Mesodermal cell (in vitro differentiated cells): ENCODE results near the gene LIG3.
"Not testable (repeated sequence)": the region's sequence is repeated elsewhere in the genome, so short reads cannot be mapped to it uniquely, and the experiment has no call there.

ENCODE experiments used
- H3K27ac ChIP-seq: 2 replicates; pipeline ENCODE4 v1.7.0; 2013; ENCODE audit warnings: mild to moderate bottlenecking, low read depth, low read length, moderate library complexity; ENCODE audit not compliant: severe bottlenecking
- H3K36me3 ChIP-seq: 2 replicates; pipeline ENCODE4 v1.7.1; 2013; ENCODE audit warnings: mild to moderate bottlenecking, low read length, moderate library complexity; ENCODE audit not compliant: control insufficient read depth, insufficient read depth
- H3K4me1 ChIP-seq: one replicate; pipeline ENCODE4 v1.7.1; 2013; ENCODE audit warnings: mild to moderate bottlenecking, low read length; ENCODE audit not compliant: insufficient read depth, control insufficient read depth, poor library complexity, severe bottlenecking
- H3K4me3 ChIP-seq: 2 replicates; pipeline ENCODE4 v1.7.0; 2013; ENCODE audit warnings: low read length, control low read depth, mild to moderate bottlenecking; ENCODE audit not compliant: insufficient read depth, poor library complexity, severe bottlenecking; ENCODE audit errors: extremely low read depth
- H3K9me3 ChIP-seq: 2 replicates; pipeline ENCODE4 v1.7.1; 2013; ENCODE audit warnings: mild to moderate bottlenecking, low read length, moderate library complexity; ENCODE audit not compliant: control insufficient read depth
- WGBS, 2 experiments: methylation state at CpG; one replicate each; pipeline ENCODE4 v1.1.5; 2013; ENCODE audit warnings: missing lambda C conversion rate in 2 of 2; ENCODE audit not compliant: insufficient coverage in 2 of 2; 5-methylcytosine and 5-hydroxymethylcytosine counted together

Gene LIG3

DNA sequence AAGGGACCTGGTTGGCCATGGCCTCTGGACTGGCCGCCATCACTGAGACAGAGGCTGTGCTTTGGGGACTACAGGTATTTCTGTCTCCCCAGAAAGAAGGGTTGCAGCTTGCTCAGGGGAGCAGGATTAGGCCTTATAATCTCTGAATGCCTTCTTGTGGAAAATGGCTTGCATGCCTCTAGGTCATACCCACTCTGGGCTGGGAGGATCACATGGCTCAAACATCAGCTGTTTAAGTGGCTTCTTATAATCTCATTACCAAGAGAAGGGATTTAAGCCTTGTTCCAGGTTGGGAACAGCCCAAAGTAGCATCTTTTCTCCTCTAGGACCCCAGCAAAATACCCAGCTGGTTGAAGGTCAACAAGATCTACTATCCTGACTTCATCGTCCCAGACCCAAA is 19.1 kb downstream of the LIG3 start:
- peaks cover 89% of the 10 kb centered on the region for H3K36me3 ChIP-seq
- no peak overlapping the region for H3K4me3 ChIP-seq
- H3K4me1 ChIP-seq = no peaks in the 10 kb centered on the region
- no peak overlapping the region for H3K27ac ChIP-seq
- WGBS, 2 experiments = 100% methylated on average over 1 of the region's 2 CpGs
- no peaks in the 10 kb centered on the region for H3K9me3 ChIP-seq

DNA sequence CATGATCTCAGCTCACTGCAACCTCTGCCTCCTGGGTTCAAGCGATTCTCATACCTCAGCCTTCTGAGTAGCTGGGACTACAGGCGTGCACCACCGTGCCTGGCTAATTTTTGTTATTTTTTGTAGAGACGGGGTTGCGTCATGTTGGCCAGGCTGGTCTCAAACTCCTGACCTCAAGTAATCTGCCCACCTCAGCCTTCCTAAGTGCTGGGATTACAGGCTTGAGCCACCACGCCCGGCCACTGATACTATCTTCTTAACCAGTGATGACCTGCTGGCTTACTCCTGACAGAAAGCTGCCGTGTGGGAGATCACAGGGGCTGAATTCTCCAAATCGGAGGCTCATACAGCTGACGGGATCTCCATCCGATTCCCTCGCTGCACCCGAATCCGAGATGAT is 20.7 kb downstream of the LIG3 start:
- WGBS, 2 experiments = 89 to 96% methylated on average over 13 to 14 of the region's 14 CpGs
- not testable (repeated sequence) for H3K4me3 ChIP-seq, H3K9me3 ChIP-seq, H3K4me1 ChIP-seq, H3K27ac ChIP-seq
- H3K36me3 ChIP-seq = peaks cover 87% of the 10 kb centered on the region

DNA sequence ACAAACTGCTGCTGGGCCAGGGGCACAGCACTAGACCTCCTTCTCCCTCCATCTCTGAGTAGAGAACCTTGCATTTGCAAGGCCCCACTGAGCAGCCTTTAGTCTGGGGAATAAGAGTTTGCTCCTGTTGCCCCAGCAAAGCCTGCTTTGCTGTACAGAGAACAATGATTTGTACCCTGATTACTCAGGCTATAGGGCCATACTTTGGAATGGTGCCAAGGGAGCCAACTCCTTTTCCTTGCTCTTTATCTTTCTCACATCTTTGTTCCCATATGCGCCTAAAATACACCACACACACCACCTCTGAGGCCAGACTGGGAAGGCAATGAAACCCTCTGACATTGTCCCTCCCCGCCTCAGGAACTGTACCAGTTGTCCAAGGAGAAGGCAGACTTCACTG is 21.2 kb downstream of the LIG3 start:
- 100% methylated on average over 2 of the region's 2 CpGs; no CpG with 5 or more reads in 1 of the 2 experiments for WGBS, 2 experiments
- no peaks in the 10 kb centered on the region for H3K4me1 ChIP-seq
- H3K36me3 ChIP-seq = peaks cover 87% of the 10 kb centered on the region

DNA sequence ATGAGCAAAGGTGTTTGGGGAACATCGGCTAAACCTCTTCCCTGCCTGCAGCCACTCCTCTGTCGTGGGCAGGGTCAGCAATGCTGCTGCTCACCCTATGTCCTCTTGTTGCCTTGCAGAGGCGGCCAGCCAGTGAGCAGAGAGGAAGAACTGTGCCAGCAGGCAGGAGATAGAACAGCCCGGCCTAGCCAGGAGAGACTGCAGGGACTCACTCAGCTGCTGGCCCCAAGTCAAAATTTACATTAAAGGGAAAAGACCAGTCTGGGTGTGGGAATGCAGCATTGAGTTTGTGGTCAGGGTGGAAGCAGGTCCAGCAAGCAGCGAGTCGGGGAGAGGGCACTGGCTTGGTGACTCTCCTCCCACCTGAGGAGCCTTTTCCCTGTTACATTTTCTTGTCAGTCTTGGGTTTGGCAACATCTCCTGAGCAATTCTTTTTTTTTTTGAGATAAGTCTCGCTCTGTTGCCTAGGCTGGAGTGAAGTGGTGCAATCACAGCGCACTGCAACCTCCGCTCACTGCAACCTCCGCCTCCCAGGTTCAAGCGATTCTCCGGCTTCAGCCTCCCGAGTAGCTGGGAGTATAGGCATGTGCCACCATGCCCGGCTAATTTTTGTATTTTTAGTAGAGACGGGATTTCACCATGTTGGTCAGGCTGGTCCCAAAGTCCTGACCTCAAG is 22.7 kb downstream of the LIG3 start:
- no peaks in the 10 kb centered on the region for H3K4me1 ChIP-seq
- no peak overlapping the region for H3K27ac ChIP-seq
- no peak overlapping the region for H3K4me3 ChIP-seq
- 91 to 93% methylated on average over 12 to 15 of the region's 15 CpGs for WGBS, 2 experiments
- no peaks in the 10 kb centered on the region for H3K9me3 ChIP-seq
- H3K36me3 ChIP-seq = peaks cover 92% of the 10 kb centered on the region

More for the DNA sequence above, 21.2 kb downstream of the LIG3 start:
- Histone ChIP-seq H3K4me3 (no peak overlapping the region), H3K9me3 (no peaks in the 10 kb centered on the region), H3K27ac (no peak overlapping the region)

DNA sequence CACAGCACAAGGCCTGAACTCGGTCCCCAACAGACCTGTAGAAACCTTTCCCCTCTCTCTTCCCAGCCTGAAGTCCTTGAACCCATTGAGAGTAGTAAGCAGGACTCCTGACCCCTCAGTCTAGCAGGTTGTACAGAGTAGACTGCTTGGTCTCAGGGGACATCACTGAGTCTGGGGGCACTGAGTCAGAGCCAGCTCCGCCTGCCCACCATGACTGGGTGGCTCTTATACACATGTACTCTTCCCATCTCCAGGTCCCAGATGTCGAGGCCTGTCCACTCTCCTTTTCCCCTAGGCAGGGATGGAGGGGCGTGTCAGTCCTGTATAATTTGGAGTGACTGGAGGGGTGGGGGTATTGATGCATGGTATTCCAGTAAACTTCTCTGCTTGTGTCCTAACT is 23.5 kb downstream of the LIG3 start:
- 75 to 82% methylated on average over 1 to 2 of the region's 4 CpGs for whole genome bisulfite sequencing, 2 experiments
- peaks cover 93% of the 10 kb centered on the region for H3K36me3 ChIP-seq
- H3K4me3 ChIP-seq = no peak overlapping the region
- no peaks in the 10 kb centered on the region for H3K9me3 ChIP-seq
- H3K27ac ChIP-seq = no peak overlapping the region
- no peaks in the 10 kb centered on the region for H3K4me1 ChIP-seq

DNA sequence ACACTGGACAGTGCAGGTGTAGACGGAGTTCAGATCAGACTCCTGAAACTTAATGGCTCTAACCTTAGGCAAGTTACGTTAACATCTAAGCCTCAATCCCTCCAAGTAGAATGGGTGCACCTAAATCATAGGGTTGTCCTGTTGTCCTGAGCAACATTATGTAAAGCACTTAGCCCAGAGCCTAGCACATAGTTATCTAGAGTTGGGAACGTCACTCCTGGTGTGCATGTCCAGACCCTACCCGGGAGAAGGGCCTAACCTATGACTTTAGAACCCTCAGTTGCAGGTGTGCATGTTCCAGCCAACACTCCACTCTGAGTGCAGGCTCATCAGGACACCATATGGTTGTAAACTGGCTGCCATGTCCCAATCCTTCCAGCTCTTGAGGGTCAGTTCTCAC is 26.0 kb downstream of the LIG3 start:
- Histone ChIP-seq H3K4me1 (no peaks in the 10 kb centered on the region), H3K27ac (no peak overlapping the region), H3K36me3 (peaks cover 77% of the 10 kb centered on the region), H3K9me3 (no peaks in the 10 kb centered on the region), H3K4me3 (no peak overlapping the region)
- 81 to 85% methylated on average over 3 of the region's 4 CpGs for WGBS, 2 experiments

DNA sequence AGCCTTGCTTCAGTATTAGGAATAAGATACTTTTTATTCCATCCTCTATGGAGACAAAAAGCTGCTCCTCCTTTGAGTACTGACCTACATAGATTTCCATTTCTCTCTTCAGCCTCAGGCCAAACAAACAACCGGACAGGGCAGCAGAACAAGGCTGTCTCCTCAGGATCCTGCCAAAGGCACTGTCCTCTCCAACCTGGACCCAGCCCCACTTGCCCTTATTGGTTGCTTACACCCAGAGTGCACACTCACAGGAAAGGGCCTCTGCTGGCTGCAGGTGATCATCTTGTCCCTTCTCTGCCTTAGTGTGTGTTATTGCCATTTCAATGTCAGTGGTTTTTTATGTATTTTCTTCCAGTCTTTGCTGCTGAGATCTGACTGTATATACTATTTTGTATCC is 26.6 kb downstream of the LIG3 start:
- H3K27ac ChIP-seq = no peak overlapping the region
- no peak overlapping the region for H3K4me3 ChIP-seq
- H3K36me3 ChIP-seq = peaks cover 70% of the 10 kb centered on the region
- WGBS, 2 experiments = 83 to 100% methylated on average over 1 of the region's 1 CpG
- no peaks in the 10 kb centered on the region for H3K9me3 ChIP-seq
- no peaks in the 10 kb centered on the region for H3K4me1 ChIP-seq

DNA sequence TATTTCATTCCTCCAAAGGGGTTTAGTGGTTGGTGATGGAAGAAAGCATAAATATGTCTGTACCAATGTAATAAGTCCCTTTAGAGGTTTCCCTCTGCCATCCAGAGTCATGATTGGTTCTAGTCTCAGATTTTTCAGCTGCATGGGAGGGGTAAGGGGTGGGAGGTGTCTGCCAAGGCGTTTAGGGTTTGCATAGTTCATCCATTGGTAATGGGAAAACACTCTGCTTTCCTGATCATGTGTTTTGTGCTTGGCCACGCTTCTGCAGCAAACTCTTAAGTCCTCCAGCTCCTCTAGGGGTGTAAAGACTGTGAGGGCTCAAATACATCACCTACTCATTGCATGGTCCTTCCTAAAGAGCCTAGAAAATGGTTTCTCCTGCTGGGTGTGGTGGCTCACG is 29.8 kb downstream of the LIG3 start:
- Histone ChIP-seq H3K36me3 (peaks cover 43% of the 10 kb centered on the region), H3K27ac (no peak overlapping the region), H3K4me1 (no peaks in the 10 kb centered on the region), H3K9me3 (no peaks in the 10 kb centered on the region), H3K4me3 (no peak overlapping the region)
- WGBS, 2 experiments = 73% methylated on average over 2 of the region's 3 CpGs; no CpG with 5 or more reads in 1 of the 2 experiments

DNA sequence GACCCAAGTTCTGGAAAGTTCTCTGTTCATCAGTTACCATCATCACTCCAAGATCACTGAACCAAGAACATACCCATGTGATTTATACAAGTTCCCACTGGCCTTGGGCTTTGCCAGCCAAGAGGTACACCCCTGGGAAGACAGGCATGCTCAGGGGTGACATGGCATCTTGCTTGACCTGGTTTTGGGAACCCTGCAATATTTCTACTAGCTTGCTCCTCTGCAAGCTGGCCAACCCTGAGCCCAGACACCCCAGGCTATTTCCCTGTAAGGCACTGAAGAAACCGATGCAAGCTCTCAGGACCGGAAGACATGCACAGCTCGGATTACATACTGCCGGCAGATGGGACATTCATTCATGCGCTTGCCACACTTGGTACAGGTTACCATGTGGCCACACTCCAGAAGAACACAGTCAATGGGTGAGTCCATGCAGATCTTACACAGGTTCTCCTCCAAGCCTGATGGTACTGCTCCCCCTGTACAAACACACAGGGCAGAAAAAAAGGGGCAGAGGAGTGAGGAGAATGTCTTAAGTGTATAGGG is 31.4 kb downstream of the LIG3 start:
- H3K4me3 ChIP-seq = no peak overlapping the region
- no peaks in the 10 kb centered on the region for H3K4me1 ChIP-seq
- no peaks in the 10 kb centered on the region for H3K9me3 ChIP-seq
- H3K27ac ChIP-seq = no peak overlapping the region
- whole genome bisulfite sequencing, 2 experiments = 88 to 89% methylated on average over 5 of the region's 5 CpGs
- peaks cover 46% of the 10 kb centered on the region for H3K36me3 ChIP-seq

DNA sequence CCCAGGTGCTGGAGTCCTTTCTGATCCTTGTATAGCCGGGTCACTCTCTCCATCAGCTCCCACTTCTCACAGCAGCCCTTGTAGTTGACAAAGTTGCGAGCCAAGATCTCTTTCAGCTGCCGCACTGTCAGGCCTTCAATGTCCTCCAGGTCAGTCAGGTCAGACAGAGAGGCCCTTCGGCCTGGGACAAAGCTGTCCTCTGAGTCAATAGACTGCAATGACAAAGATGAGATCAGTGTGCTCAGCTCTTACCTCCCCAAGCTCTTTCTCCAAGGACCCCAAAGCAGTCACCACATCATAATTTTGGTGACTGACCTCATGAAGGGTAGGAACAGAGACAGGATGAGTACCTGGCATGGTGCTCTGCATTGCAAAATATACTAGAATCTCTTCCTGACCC is 36.1 kb downstream of the LIG3 start:
- H3K4me3 ChIP-seq = no peak overlapping the region
- no peak overlapping the region for H3K27ac ChIP-seq
- no peaks in the 10 kb centered on the region for H3K4me1 ChIP-seq
- H3K9me3 ChIP-seq = no peaks in the 10 kb centered on the region
- peaks cover 38% of the 10 kb centered on the region for H3K36me3 ChIP-seq
- 91 to 92% methylated on average over 4 of the region's 4 CpGs for WGBS, 2 experiments

DNA sequence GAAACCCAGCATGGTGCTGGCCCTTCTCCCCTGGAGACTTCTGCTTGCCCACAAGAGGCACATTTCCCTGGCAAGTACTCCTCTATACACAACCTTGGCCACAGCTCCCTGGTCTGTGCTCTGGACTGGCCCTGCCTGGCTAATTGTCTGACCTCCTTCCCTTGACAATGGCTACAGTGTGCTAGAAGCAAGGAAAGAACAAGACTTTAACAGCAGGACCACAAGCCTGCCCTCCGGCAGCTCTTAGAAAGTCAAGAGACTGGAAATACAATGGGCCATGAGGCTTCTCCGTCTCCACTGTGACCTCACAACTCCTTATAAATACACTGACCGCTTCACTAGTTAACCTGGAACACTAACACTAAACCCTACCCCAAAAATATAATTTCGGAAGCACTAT is 36.7 kb downstream of the LIG3 start:
- WGBS, 2 experiments = 98 to 100% methylated on average over 3 to 4 of the region's 4 CpGs
- Histone ChIP-seq H3K4me3 (no peak overlapping the region), H3K36me3 (peaks cover 39% of the 10 kb centered on the region), H3K9me3 (no peaks in the 10 kb centered on the region), H3K4me1 (peaks cover 2% of the 10 kb centered on the region), H3K27ac (no peak overlapping the region)
